GM21619 (cell line): Measurements from ENCODE around the gene TRPM2.

Experiments used
- ATAC-seq: cut with Tn5 transposase; IDR thresholded peaks from one replicate; pipeline ENCODE4 v1.9.1; 2021; ENCODE audit not compliant: unreplicated experiment

The TRPM2 gene

DNA sequence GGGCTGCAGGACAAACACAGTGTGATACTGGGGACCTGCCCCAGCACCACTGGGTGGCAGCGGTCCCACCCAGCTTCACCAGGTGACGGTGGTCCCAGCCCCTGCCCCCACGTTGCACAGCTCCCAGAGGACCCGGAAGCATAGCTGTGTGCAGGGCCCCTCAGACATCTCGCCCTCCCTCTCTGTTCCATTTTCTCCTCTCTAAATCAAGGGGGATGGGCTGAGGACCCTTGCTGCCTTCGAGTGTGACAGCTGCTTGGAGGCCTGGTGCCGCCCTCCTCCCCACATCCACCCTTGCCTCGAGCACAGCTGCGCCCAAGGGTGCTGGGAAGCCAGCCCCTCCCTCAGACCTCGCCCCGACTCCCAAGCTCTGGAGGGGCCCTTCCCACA is 85.8 kb downstream of the TRPM2 start:
- ATAC-seq, result no peak

DNA sequence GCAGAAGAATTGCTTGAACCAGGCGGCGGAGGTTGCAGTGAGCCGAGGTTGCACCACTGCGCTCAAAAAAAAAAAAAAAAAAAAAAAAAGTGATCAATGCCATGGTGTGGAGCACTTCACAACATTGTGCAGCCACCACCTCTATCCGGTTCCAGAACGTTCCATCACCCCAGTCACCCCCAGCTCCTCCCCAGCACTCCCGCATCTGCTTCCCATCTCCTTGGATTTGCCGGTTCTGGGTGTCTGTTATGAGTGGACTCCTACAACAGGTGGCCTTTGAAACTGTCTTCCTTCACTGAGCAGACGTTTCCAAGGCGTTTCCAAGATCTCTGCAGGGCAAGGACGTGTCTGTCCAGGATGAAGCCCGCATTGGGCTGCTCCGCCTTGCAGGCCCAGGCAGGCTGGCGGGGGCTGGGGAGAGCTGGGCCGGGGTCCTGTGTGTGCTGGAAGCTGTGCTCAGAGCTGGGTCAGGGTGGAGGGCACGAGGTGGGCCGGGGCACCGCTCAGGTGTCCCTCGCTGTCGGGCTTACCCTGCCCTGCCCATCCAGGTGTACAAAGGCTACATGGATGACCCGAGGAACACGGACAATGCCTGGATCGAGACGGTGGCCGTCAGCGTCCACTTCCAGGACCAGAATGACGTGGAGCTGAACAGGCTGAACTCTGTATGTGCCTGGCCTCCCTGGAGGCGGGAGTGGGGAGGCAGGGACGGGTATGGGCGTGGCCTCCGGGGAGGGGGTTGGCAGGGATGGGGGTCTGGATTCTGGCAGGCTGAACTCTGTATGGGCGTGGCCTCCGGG is 87.0 kb downstream of the TRPM2 start:
- no peak for ATAC-seq

GRCh38 chr21:44441041-44441400 is 87.6 kb downstream of the TRPM2 start:
- ATAC-seq, result no peak

DNA sequence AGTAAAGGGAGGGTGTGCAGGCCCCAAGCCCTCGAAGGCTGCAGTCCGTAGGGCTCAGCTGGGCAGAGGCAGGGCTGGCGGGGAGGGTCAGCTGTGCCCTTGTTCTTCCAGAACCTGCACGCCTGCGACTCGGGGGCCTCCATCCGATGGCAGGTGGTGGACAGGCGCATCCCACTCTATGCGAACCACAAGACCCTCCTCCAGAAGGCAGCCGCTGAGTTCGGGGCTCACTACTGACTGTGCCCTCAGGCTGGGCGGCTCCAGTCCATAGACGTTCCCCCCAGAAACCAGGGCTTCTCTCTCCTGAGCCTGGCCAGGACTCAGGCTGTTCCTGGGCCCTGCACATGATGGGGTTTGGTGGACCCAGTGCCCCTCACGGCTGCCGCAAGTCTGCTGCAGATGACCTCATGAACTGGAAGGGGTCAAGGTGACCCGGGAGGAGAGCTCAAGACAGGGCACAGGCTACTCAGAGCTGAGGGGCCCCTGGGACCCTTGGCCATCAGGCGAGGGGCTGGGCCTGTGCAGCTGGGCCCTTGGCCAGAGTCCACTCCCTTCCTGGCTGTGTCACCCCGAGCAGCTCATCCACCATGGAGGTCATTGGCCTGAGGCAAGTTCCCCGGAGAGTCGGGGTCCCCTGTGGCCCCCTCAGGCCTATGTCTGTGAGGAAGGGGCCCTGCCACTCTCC is 88.3 kb downstream of the TRPM2 start:
- no peak for ATAC-seq

DNA sequence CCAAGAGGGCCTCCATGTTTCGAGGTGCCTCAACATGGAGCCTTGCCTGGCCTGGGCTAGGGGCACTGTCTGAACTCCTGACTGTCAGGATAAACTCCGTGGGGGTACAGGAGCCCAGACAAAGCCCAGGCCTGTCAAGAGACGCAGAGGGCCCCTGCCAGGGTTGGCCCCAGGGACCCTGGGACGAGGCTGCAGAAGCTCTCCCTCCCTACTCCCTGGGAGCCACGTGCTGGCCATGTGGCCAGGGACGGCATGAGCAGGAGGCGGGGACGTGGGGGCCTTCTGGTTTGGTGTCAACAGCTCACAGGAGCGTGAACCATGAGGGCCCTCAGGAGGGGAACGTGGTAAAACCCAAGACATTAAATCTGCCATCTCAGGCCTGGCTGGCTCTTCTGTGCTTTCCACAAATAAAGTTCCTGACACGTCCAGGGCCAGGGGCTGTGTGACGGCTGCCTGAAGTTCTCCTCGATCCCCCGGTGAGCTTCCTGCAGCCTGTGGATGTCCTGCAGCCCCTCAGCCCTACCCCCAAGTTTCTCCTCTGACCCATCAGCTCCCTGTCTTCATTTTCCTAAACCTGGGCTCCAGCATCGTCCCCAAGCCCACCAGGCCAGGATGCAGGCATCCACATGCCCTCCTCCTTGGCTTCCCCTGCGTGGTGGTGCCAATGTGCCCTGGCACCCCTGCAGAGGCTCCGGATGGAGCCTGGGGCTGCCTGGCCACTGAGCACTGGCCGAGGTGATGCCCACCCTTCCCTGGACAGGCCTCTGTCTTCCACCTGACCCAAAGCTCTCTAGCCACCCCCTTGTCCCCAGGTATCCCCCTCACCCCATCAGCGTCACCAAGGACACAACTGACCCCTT is 89.1 kb downstream of the TRPM2 start:
- no peak for ATAC-seq

GRCh38 chr21:44443291-44443890 is 90.0 kb downstream of the TRPM2 start:
- no peak for ATAC-seq

DNA sequence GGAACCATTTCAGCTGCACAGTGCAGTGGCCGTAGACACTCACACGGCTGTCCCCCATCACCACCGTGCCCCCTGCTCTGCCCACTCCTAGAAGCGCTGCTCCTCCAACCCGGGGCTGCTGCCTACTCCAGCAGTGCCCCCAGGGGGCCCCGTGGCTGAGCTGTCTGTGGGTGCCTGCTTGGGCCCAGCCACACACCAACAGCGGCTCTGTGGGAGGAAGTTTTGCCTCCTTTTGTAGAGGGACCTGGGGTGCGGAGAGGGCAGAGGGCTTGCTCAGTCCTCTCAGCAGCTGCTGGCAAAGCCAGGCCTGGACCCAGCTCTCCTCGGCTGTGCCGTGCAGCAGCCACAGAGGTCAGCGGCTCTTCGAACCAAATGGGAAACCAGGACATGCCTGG is 90.5 kb downstream of the TRPM2 start:
- no peak for ATAC-seq

DNA sequence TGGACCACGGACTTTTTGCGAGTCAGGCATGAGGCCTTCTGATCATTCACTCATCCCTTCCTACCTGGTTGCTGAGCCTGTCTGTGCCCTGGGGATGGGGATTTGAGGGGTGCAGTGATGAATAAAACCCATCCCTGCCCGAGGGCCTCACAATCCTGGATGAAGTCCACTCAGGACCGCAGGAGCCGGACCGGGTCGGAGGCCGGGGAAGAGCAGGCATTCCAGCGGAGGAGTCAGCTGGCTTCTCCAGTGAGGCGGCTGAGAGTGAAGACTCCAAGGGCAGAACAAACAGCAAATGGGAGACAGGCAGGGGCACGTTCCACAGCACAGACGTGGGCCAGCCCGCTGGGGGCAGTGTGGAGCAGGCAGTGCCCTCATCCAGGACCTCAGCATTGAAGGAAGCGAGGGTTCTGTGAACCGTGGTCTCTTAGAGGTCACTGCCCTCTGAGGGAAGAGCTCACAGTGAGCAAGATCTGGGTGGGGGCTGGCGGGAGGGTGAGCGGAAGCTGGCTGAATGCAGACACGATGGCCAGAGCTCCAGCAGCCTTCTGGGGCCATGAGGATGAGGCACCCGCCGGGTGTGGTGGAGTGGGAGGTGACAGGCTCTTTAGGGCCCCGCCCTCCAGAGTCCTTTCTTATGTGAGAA is 91.0 kb downstream of the TRPM2 start:
- ATAC-seq, result no peak

DNA sequence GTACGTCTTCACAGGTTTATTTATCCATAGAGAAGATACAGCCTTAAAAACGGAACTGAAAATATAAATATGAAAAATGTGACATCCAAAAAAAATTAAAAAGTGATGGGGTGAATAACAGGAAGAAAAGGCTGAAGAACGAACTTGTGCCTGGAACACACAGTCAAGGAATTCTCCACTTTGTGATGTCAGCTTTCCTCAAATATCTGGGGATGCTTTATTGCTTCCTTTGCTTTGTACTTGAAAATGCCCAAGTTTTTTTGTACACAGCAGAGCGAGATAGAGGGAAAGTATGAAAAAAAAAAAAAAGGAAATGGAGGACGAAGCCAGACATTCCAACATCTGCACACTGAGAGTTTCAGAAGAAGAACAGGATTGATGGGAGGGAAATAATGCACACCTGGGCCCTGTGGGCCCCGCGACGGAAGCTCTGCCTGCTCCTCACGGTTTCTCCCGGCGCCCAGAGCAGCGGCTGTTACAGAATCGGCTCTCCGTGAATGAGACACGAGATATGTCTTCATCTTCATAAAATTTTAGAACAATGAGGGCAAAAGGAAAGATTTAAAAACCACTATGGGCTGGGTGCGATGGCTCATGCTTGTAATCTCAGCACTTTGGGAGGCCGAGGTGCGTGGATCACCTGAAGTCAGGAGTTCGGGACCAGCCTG is 91.9 kb downstream of the TRPM2 start:
- ATAC-seq, result no peak

DNA sequence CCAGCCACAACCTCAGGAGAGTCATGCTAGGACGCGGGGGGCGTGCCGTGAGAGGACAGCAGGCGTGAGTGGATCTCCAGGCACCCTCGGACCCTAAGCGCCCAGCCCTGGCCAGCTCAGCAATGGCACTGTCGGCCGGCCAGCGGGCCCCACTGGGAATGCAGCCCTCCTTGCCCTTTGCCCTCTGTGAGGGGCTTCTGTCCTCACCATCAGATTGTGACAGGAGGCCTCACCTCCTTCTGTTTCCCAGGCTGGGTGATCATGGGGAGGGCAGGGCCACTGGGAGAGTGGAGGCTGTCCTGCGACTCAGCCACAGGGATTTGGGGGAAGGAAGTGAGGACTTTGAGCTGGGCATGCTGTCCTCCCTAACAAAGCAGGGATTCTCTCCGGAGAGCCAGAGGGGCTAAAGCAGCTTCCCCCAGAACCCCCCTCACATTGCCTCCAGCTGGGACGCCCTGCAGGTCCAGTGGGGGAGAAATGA is 95.3 kb downstream of the TRPM2 start:
- no peak for ATAC-seq

GRCh38 chr21:44449473-44450363 is 96.3 kb downstream of the TRPM2 start:
- no peak for ATAC-seq

- ATAC-seq, result no peak
Measured at GRCh38 chr21:44450402-44450801, 97.0 kb downstream of the TRPM2 start.

DNA sequence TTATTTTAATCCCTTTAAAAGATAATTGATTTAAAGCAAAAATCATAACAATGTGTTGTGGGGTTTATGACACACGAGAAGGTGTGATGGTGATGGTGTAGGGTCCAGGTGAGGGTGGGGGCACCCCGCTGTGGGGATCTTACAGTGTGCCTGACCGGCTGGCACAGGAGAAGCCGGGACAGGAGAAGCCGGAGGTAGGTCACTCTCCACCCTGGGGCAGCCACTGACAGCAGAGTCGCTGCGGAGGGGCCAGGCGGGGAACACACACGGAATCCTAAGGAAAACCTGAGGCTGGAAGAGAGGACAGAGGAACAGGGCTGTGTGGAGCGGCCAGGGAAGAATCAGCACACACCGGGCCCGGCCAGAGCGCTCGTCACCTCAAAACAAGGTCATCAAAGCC is 97.6 kb downstream of the TRPM2 start:
- ATAC-seq, result no peak

GRCh38 chr21:44453120-44453519 is 99.7 kb downstream of the TRPM2 start:
- no peak for ATAC-seq

DNA sequence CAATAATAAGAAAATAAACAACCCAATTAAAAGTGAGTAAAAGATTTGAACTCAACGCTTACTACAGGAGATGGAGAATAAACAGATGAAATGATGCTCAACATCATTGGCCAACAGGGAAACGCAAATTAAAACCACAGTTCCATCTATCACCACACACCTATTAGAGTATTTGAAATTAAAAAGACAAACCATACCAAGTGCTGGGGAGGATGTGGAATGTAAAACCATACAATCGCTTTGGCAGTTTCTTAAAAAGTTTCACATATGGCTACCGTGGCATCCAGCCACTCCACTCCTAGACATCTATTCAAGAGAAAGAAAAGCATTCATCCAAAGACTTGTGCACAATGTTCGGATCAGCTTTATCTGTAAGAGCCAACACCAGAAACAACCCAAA is 100.6 kb downstream of the TRPM2 start:
- ATAC-seq, result no peak

- ATAC-seq, result no peak
Measured at GRCh38 chr21:44454747-44455523, 101.5 kb downstream of the TRPM2 start, which contains the start of gene LRRC3. TSS of gene LRRC3 (plus strand) at chr21:44455510. CDS start at chr21:44456645, 1,135 bp downstream.

DNA sequence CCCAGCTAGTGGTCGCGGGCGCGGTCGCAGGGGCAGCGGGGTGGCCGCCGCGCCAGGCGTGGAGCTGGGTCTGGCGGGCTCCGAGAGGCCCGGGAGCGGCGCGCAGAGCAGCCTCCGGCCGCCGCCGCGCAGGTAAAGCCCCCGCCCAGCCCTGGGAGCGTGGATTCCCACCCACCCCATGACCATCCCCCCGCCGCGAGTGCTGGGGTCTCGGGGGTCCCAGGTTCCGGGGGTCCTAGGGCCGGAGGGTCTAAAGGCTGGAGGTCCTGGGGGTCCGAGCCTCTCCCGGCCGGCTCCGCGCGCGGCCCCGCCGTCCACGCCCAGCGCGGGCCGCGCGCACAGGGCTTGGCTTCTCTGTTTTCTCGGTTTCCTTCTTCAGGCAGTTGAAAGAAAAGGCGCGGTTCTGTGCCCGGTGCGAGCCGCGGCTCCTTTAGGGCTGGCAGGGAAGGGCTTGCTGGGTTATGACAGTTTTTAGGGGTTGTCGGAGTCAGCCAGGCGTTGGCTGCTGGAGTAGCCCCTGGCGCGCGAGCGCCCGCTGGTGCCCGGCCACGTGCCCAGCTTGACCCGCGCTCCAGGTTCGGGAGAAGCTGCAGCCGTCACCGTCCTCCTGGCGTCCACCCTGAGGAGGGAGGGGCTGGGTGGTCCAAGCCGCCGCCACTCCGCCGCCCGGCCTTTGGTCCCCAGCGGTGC is 102.2 kb downstream of the TRPM2 start:
- no peak for ATAC-seq
